Right lobe of liver (tissue), 6 donors: ENCODE data around the gene SCYL2. TPM values are rescaled to one million over a fixed set of nuclear protein-coding genes. Genes with fewer than 3 reads are reported as not detected.

Source experiments
- ATAC-seq, 4 donors: fragments of 200-7000 bp; cut with Tn5 transposase; one replicate each; pipeline ENCODE4 v1.9.1; 2020; ENCODE audit warnings: mild to moderate bottlenecking in 4 of 4, moderate library complexity in 4 of 4
- DNase-seq, 3 donors: peaks; one replicate each; pipeline ENCODE4 v3.0.0-alpha.2; 2020
- H3K27ac ChIP-seq, 3 donors: fragments of 200-600 bp; one replicate each; pipeline ENCODE4 v1.8.0; 2022
- H3K27me3 ChIP-seq, 2 donors: fragments of 200-600 bp; one replicate each; pipeline ENCODE4 v1.8.0; 2022
- H3K36me3 ChIP-seq, 4 donors: fragments of 200-600 bp; sonication (generic) in 1 of 4; one replicate each; pipeline versions ENCODE4 v1.5.1 to v1.8.0; 2017 to 2022; ENCODE audit warnings: control low read depth in 1 of 4
- H3K4me1 ChIP-seq, 4 donors: fragments of 200-600 bp; sonication (generic) in 1 of 4; one replicate each; pipeline versions ENCODE4 v1.5.1 to v1.8.0; 2017 to 2022; ENCODE audit warnings: control low read depth in 1 of 4
- H3K4me3 ChIP-seq, 3 donors: fragments of 200-600 bp; one replicate each; pipeline ENCODE4 v1.8.0; 2022
- H3K9me3 ChIP-seq, 4 donors: fragments of 200-600 bp; sonication (generic) in 1 of 4; one replicate each; pipeline versions ENCODE4 v1.5.1 to v1.8.0; 2017 to 2022; ENCODE audit warnings: control low read depth in 1 of 4
- CTCF ChIP-seq, 4 donors: fragments of 200-600 bp in 3 of 4; fragments of 450-650 bp in 1 of 4; IDR thresholded peaks; one replicate each; pipeline versions ENCODE4 v1.5.1 to v1.8.0; 2016 to 2022; ENCODE audit warnings: antibody characterized with exemption in 4 of 4, mild to moderate bottlenecking in 2 of 4
- POLR2A ChIP-seq: fragments of 450-650 bp; IDR thresholded peaks from one replicate; pipeline ENCODE4 v1.6.1; 2017; ENCODE audit warnings: antibody characterized with exemption, mild to moderate bottlenecking
- WGBS: methylation state at CpG from one replicate; pipeline ENCODE4 v1.1.6; 2018; ENCODE audit warnings: low coverage, low lambda C conversion rate; ENCODE audit not compliant: insufficient coverage; ENCODE audit errors: missing lambda C conversion rate; 5-methylcytosine and 5-hydroxymethylcytosine counted together
- intact Hi-C, 2 donors: fragments of 100-400 bp; cut with DNase I; formaldehyde crosslinking; loops; one replicate each; pipeline versions ENCODE4 v1.11.2 to v1.14.1; 2022
- total RNA-seq, 6 experiments: library from RNA; depleted of rRNA in 2 of 6; stranded (reverse); fragments of >200 nt in 2 of 6; fragmentation: NEBNext Ultra II Directional in 3 of 6; extraction: Animal tissue kit (Norgen Biotek cat#: 25700) in 3 of 6; gene quantifications; one replicate each; pipeline versions ENCODE4 v1.1.0 to v1.2.4, GENCODE V29; 2016 to 2023
- donor health status: DM: no; HTN: yes; CAD: no.
- donor health status: DM: no; HTN: no; CAD: no.
- donor health status: DM: no; HTN: no; CAD: no.
- donor health status: DM: no; HTN: yes; CAD: no.
- donor health status: DM: no; HTN: yes; CAD: no.

The SCYL2 gene
- total RNA-seq, 6 experiments from 2014 or later: 17.9 to 34.1 (median 28.0) TPM

DNA sequence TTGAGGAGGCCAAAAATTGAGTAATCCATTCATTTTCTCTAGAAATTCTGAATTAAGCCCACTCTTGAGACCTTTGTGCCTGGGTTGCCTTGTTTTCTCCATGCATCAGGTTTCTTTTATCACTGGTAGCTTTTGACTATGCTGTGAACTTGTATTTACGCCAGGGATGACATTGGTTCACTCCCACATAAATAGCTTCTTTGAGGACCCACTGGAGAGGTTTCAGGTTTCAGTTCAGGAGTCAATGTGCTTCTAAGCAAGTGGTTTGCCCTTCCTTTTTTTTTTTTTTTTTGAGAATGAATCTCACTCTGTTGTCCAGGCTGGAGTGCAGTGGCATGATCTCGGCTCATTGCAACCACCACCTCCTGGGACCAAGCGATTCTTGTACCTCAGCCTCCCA is 79.7 kb downstream of the SCYL2 start:
- intact Hi-C loops: no loop called here
- TF ChIP-seq CTCF (IDR thresholded peaks at IDR 0.05): no peak
- no peak for TF ChIP-seq POLR2A

DNA sequence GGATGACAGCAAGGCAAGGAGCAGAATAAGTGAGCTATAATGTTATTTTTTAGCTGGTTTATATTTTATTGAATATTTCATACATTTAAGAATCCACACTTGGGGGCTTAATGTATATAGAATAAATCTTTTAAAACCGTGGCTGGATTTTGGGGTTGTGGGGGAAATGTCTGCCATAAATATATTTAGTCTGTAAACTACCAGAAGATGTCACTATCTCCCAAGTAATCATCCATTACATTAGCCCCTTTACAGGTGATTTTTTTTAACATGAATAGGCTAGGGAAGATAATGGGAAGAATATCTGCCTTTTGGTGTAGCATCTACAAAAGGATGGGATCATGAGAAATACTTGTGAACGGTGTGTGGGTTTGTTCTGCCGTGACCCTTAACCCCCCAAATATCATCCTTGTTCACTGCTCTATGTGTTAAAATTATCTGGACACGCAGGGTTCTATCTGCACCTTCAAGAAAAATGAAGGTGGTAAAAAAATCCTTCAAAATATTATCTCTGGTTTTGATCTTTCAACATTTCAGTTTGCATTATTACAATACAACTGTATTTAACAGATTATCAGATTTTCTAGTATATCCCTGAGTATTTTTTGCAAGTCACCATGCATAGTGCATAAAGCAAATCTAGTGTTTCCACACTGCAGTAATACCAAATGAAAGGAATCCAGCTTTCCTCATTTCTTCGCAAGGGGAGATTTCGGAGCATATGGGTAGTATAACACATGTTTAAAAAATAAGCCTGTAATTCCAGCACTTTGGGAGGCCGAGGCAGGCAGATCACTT is 81.9 kb downstream of the SCYL2 start:
- Histone ChIP-seq H3K9me3 (no peaks in the 10 kb centered on the region), H3K27ac (no peak overlapping the region), H3K36me3 (no peaks in the 10 kb centered on the region), H3K27me3 (no peaks in the 10 kb centered on the region), H3K4me3 (no peak overlapping the region), H3K4me1 (no peaks in the 10 kb centered on the region)
- 59% methylated on average over 6 of the region's 7 CpGs for WGBS
- DNase-seq (no peak), ATAC-seq (peak; percentile 43 to 78 (median 68))
- no peak for TF ChIP-seq POLR2A
- TF ChIP-seq CTCF (IDR thresholded peaks at IDR 0.05): peak; percentile 33 to 55 (median 43)
- intact Hi-C loops: no loop called here

More for the DNA sequence above, 79.7 kb downstream of the SCYL2 start:
- no peak for DNase-seq
- no peak for ATAC-seq
- no peaks in the 10 kb centered on the region for H3K9me3 ChIP-seq
- no peaks in the 10 kb centered on the region for H3K4me1 ChIP-seq
- no peaks in the 10 kb centered on the region for H3K27me3 ChIP-seq
- no peaks in the 10 kb centered on the region for H3K36me3 ChIP-seq
- no peak overlapping the region for H3K4me3 ChIP-seq
- no peak overlapping the region for H3K27ac ChIP-seq
- WGBS: 94% methylated on average over 3 of the region's 3 CpGs

GRCh38 chr12:100356644-100357223 is 89.8 kb downstream of the SCYL2 start, which contains the start of gene SLC17A8:
SLC17A8 (plus strand) TSS chr12:100357074; CDS start chr12:100357392, 318 bp downstream.
- ATAC-seq: peak in 2 of 4 donors; percentile 42 to 54
- Histone ChIP-seq H3K36me3 (no peaks in the 10 kb centered on the region), H3K4me3 (no peak within 1 kb of the TSS), H3K27me3 (no peaks in the 10 kb centered on the region), H3K9me3 (no peaks in the 10 kb centered on the region), H3K27ac (no peak within 1 kb of the TSS), H3K4me1 (peaks cover 0 to 6% (median 0%) of the 10 kb centered on the region in 4 donors)
- no peak for TF ChIP-seq POLR2A
- no peak for TF ChIP-seq CTCF (IDR thresholded peaks at IDR 0.05)
- intact Hi-C loops: loop anchor here in 1 of 2 donors (10.0 kb wide), 2 partner anchors 318 to 378 kb away; no protein-coding TSS in a partner anchor
- DNase-seq: no peak
- WGBS: 27% methylated on average over 7 of the region's 13 CpGs

- Histone ChIP-seq H3K4me1 (peaks cover 0 to 6% (median 0%) of the 10 kb centered on the region in 4 donors), H3K4me3 (no peak overlapping the region), H3K36me3 (no peaks in the 10 kb centered on the region), H3K27me3 (no peaks in the 10 kb centered on the region), H3K27ac (no peak overlapping the region), H3K9me3 (no peaks in the 10 kb centered on the region)
- ATAC-seq (peak in 2 of 4 donors; percentile 52 to 56), DNase-seq (no peak)
- no peak for TF ChIP-seq POLR2A
- no peak for TF ChIP-seq CTCF (IDR thresholded peaks at IDR 0.05)
- intact Hi-C loops: loop anchor here in 1 of 2 donors (10.0 kb wide), 2 partner anchors 316 to 376 kb away; no protein-coding TSS in a partner anchor
- 11% methylated on average over 3 of the region's 3 CpGs for whole genome bisulfite sequencing
Observed at GRCh38 chr12:100359248-100359647, 92.3 kb downstream of the SCYL2 start.
